Peyer's patch (tissue), 4 donors: ENCODE data around the gene HELZ.

Experiments used
- POLR2A ChIP-seq, 2 donors: fragments of 450-650 bp; IDR thresholded peaks; one replicate each; pipeline ENCODE4 v1.5.1; 2017; ENCODE audit warnings: antibody characterized with exemption in 2 of 2, mild to moderate bottlenecking in 2 of 2, moderate library complexity in 2 of 2
- TF ChIP-seq, protein P1 (sequence below), 6 experiments: fragments of 450-650 bp in 4 of 6; fragments of 200-600 bp in 2 of 6; sonication (generic) in 1 of 6; IDR thresholded peaks; one replicate each; pipeline ENCODE4 v1.5.1; 2017 to 2019; ENCODE audit warnings: antibody characterized with exemption in 6 of 6, mild to moderate bottlenecking in 3 of 6, moderate library complexity in 1 of 6

DNA sequence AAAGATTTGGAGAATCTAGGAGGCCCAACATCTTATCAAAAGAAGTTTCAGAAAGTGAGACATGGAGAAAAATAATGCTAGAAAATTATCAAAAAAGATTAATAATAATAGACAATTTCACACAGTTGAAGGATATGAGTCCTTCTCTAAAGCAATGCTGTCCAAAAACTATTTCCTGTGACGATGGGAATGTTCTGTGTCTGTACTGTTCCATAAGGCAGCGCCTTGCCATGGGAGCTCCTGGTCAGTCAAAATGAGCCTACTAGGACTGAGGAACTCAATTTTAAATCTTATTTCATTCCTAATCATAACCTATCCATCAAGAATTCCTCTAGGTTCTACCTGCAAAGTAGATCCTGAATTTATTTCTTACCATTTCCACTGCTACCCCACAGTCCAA lies 151.6 kb downstream of the HELZ start:
- TF ChIP-seq POLR2A (IDR thresholded peaks at IDR 0.05): no peak
- TF ChIP-seq, protein P1, sequence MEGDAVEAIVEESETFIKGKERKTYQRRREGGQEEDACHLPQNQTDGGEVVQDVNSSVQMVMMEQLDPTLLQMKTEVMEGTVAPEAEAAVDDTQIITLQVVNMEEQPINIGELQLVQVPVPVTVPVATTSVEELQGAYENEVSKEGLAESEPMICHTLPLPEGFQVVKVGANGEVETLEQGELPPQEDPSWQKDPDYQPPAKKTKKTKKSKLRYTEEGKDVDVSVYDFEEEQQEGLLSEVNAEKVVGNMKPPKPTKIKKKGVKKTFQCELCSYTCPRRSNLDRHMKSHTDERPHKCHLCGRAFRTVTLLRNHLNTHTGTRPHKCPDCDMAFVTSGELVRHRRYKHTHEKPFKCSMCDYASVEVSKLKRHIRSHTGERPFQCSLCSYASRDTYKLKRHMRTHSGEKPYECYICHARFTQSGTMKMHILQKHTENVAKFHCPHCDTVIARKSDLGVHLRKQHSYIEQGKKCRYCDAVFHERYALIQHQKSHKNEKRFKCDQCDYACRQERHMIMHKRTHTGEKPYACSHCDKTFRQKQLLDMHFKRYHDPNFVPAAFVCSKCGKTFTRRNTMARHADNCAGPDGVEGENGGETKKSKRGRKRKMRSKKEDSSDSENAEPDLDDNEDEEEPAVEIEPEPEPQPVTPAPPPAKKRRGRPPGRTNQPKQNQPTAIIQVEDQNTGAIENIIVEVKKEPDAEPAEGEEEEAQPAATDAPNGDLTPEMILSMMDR (IDR thresholded peaks at IDR 0.05): no peak
